Hepatocyte (in vitro differentiated cells): Measurements from ENCODE around the gene BCAS3. TPM values are rescaled to one million over a fixed set of nuclear protein-coding genes. Genes with fewer than 3 reads are reported as not detected.

ENCODE experiments used
- DNase-seq: peaks from one replicate; pipeline ENCODE4 v3.0.0-alpha.2; 2016; ENCODE audit warnings: low spot score
- H2AFZ ChIP-seq: fragments of 200-600 bp; sonication (generic); 2 replicates; pipeline ENCODE4 v1.6.0; 2016; ENCODE audit warnings: antibody characterized with exemption, mild to moderate bottlenecking
- H3K27ac ChIP-seq: fragments of 200-600 bp; sonication (generic); 2 replicates; pipeline ENCODE4 v1.5.1; 2016; ENCODE audit warnings: mild to moderate bottlenecking
- H3K27me3 ChIP-seq: fragments of 200-600 bp; sonication (generic); 2 replicates; pipeline ENCODE4 v1.6.1; 2016
- H3K36me3 ChIP-seq: fragments of 200-600 bp; sonication (generic); replicated peaks from 2 replicates; pipeline ENCODE4 v1.5.1; 2016; ENCODE audit warnings: low read depth; ENCODE audit not compliant: insufficient read depth
- H3K4me1 ChIP-seq: fragments of 200-600 bp; sonication (generic); 2 replicates; pipeline ENCODE4 v1.5.1; 2016; ENCODE audit warnings: mild to moderate bottlenecking, moderate library complexity; ENCODE audit not compliant: insufficient read depth
- H3K4me2 ChIP-seq: fragments of 200-600 bp; sonication (generic); 2 replicates; pipeline ENCODE4 v1.6.0; 2016
- H3K4me3 ChIP-seq: fragments of 200-600 bp; sonication (generic); 2 replicates; pipeline ENCODE4 v1.5.1; 2016; ENCODE audit warnings: mild to moderate bottlenecking
- H3K79me2 ChIP-seq: fragments of 200-600 bp; sonication (generic); 2 replicates; pipeline ENCODE4 v1.6.0; 2017; ENCODE audit warnings: mild to moderate bottlenecking
- H3K9me2 ChIP-seq: fragments of 200-600 bp; sonication (generic); replicated peaks from 2 replicates; pipeline ENCODE4 v1.6.0; 2017; ENCODE audit warnings: mild to moderate bottlenecking; ENCODE audit not compliant: insufficient read depth
- H3K9me3 ChIP-seq: fragments of 200-600 bp; sonication (generic); 2 replicates; pipeline ENCODE4 v1.5.1; 2016; ENCODE audit warnings: low read depth, mild to moderate bottlenecking
- H4K20me1 ChIP-seq: fragments of 200-600 bp; sonication (generic); 2 replicates; pipeline ENCODE4 v1.6.0; 2016; ENCODE audit warnings: mild to moderate bottlenecking; ENCODE audit not compliant: insufficient read depth, poor library complexity, severe bottlenecking
- CTCF ChIP-seq: fragments of 200-600 bp; sonication (generic); IDR thresholded peaks from 2 replicates; pipeline ENCODE4 v1.5.1; 2016; ENCODE audit warnings: antibody characterized with exemption, mild to moderate bottlenecking; ENCODE audit not compliant: poor library complexity
- EZH2 ChIP-seq: fragments of 200-600 bp; sonication (generic); IDR thresholded peaks from 2 replicates; pipeline ENCODE4 v1.6.1; 2016; ENCODE audit warnings: antibody characterized with exemption, mild to moderate bottlenecking, borderline replicate concordance
- EZH2phosphoT487 ChIP-seq: fragments of 200-600 bp; sonication (generic); IDR thresholded peaks from one replicate; pipeline ENCODE4 v1.6.1; 2018; ENCODE audit warnings: antibody characterized with exemption, mild to moderate bottlenecking, low read depth, moderate library complexity; ENCODE audit not compliant: unreplicated experiment, severe bottlenecking
- WGBS: methylation state at CpG from one replicate; pipeline ENCODE4 v1.1.6; 2016; ENCODE audit warnings: low lambda C conversion rate; ENCODE audit errors: missing lambda C conversion rate; 5-methylcytosine and 5-hydroxymethylcytosine counted together
- polyA plus RNA-seq: library from polyadenylated mRNA; unstranded; fragments of >200 nt; fragmentation: Nextera tagmentation; extraction: Ambion mirVana; gene quantifications from 2 replicates; pipeline ENCODE4 v1.2.1, GENCODE V29; 2016
- total RNA-seq: library from RNA; depleted of rRNA; stranded (reverse); fragments of >200 nt; gene quantifications from 2 replicates; pipeline ENCODE4 v1.2.3, GENCODE V29; 2014

The BCAS3 gene
- total and polyA plus RNA-seq, 2 experiments from 2014 or later: 16.5 to 58.8 TPM

GRCh38 chr17:61421460-61421859 lies 743.8 kb downstream of the BCAS3 start:
- H2AFZ ChIP-seq: no peak overlapping the region
- H3K36me3 ChIP-seq: no peaks in the 10 kb centered on the region
- 89% methylated on average over 4 of the region's 4 CpGs for WGBS
- no peak overlapping the region for H3K27ac ChIP-seq
- H3K4me1 ChIP-seq: no peaks in the 10 kb centered on the region
- no peak overlapping the region for H3K4me3 ChIP-seq
- TF ChIP-seq CTCF: no peak
- no peak for TF ChIP-seq EZH2phosphoT487
- no peak for TF ChIP-seq EZH2
- no peaks in the 10 kb centered on the region for H3K9me3 ChIP-seq
- H3K79me2 ChIP-seq: no peaks in the 10 kb centered on the region
- H3K4me2 ChIP-seq: no peak overlapping the region
- H3K9me2 ChIP-seq: no peaks in the 10 kb centered on the region
- no peaks in the 10 kb centered on the region for H3K27me3 ChIP-seq
- DNase-seq: no peak
- no peaks in the 10 kb centered on the region for H4K20me1 ChIP-seq

GRCh38 chr17:61422116-61422799 lies 744.6 kb downstream of the BCAS3 start:
- no peaks in the 10 kb centered on the region for H3K79me2 ChIP-seq
- no peaks in the 10 kb centered on the region for H3K9me2 ChIP-seq
- no peak overlapping the region for H2AFZ ChIP-seq
- no peak overlapping the region for H3K4me2 ChIP-seq
- TF ChIP-seq EZH2: no peak
- TF ChIP-seq EZH2phosphoT487: no peak
- no peak for TF ChIP-seq CTCF
- 78% methylated on average over 5 of the region's 5 CpGs for WGBS
- H3K36me3 ChIP-seq: no peaks in the 10 kb centered on the region
- no peak overlapping the region for H3K27ac ChIP-seq
- DNase-seq: no peak
- H3K9me3 ChIP-seq: no peaks in the 10 kb centered on the region
- no peak overlapping the region for H3K4me3 ChIP-seq
- H4K20me1 ChIP-seq: no peaks in the 10 kb centered on the region
- H3K27me3 ChIP-seq: no peaks in the 10 kb centered on the region
- H3K4me1 ChIP-seq: no peaks in the 10 kb centered on the region

DNA sequence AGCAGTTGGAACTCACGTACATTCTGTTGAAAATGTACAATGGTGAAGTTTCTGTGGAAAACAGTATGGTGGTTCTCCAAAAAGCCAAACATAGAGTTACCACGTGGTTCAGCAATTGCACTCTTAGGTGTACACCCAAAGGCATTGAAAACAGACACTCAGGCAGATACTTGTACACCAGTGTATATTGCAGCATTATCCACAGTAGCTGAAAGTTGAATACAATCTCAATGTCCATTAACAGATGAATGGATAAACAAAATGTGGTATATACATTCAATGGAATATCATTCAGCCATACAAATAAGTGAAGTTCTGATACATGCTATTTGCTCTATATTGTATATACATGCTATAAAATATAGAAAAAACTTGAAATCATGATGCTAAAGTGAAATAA lies 745.2 kb downstream of the BCAS3 start:
- no peaks in the 10 kb centered on the region for H3K36me3 ChIP-seq
- no peaks in the 10 kb centered on the region for H3K9me2 ChIP-seq
- 45% methylated on average over 2 of the region's 2 CpGs for WGBS
- H3K27ac ChIP-seq: no peak overlapping the region
- H4K20me1 ChIP-seq: no peaks in the 10 kb centered on the region
- no peaks in the 10 kb centered on the region for H3K4me1 ChIP-seq
- no peak overlapping the region for H2AFZ ChIP-seq
- no peaks in the 10 kb centered on the region for H3K79me2 ChIP-seq
- H3K4me2 ChIP-seq: no peak overlapping the region
- no peak for DNase-seq
- H3K27me3 ChIP-seq: no peaks in the 10 kb centered on the region
- TF ChIP-seq EZH2 (no peak), CTCF (no peak), EZH2phosphoT487 (no peak)
- no peak overlapping the region for H3K4me3 ChIP-seq
- no peaks in the 10 kb centered on the region for H3K9me3 ChIP-seq
